HG03354 (cell line): ENCODE measurements around the gene PDE6C.
A peak's percentile ranks its signal among the peaks of the same experiment; 100 is the strongest.
"Not testable (repeated sequence)": the region's sequence is repeated elsewhere in the genome, so short reads cannot be mapped to it uniquely, and the experiment has no call there.

Source experiments
- ATAC-seq: cut with Tn5 transposase; IDR thresholded peaks from one replicate; pipeline ENCODE4 v1.9.1; 2021; ENCODE audit warnings: mild to moderate bottlenecking; ENCODE audit not compliant: unreplicated experiment, poor library complexity, severe bottlenecking

The PDE6C gene

GRCh38 chr10:93695740-93696139 is 83.4 kb downstream of the PDE6C start:
- no peak for ATAC-seq

DNA sequence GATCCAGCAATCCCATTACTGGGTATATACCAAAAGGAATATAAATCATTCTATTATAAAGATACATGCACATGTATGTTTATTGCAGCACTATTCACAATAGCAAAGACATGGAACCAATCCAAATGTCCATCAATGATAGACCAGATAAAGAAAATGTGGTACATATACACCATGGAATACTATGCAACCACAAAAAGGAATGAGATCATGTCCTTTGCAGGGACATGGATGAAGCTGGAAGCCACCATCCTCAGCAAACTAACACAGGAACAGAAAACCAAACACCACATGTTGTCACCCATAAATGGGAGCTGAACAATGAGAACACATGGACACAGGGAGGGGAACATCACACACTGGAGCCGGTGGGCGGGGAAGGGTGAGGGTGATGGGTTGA is 84.2 kb downstream of the PDE6C start:
- ATAC-seq = not testable (repeated sequence)

DNA sequence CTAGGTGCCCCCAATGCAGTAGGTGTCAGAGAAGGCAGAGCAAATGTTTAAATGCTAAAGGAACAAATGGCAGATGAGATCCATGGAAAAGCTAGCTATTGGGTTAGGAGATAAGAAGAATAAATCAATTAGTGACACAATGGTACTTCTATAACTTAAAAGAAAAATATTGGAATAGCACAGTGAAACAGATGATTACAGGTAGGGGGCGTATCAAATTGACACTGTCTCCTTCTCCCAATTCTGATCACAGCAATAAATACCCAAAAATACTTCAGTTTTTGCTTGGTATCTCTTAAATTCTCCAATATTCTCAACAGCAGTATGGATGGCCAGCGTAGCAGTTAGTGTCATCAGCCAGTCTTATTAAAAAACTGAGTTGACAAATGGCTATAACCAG is 84.9 kb downstream of the PDE6C start:
- no peak for ATAC-seq

DNA sequence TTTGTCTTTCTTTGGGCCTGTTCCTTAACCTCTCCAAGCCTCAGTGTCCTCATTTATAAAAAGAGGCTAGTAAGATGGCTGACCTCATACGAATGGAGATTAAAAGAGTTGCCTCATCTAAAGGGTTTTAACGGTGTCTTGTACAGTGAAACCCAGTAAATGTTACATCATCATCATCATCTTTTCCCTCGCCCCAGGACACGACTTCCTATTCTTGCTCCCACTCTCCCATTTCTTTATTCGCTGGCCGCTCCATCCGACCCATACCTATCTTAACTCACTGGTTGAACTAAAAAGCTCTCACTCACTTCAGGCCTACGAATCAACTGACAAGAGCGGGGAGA is 89.5 kb downstream of the PDE6C start:
- peak; percentile 32 for ATAC-seq

GRCh38 chr10:93702210-93703001 is 90.1 kb downstream of the PDE6C start, which contains the start of gene FRA10AC1:
TSS of gene FRA10AC1 (minus strand) at chr10:93702592. CDS start at chr10:93700106, 2,486 bp downstream.
- ATAC-seq = peak; percentile 84

- peak; percentile 18 for ATAC-seq
Measured at GRCh38 chr10:93703066-93703465, 90.7 kb downstream of the PDE6C start.

- ATAC-seq = no peak
Measured at GRCh38 chr10:93703841-93704240, 91.5 kb downstream of the PDE6C start.

DNA sequence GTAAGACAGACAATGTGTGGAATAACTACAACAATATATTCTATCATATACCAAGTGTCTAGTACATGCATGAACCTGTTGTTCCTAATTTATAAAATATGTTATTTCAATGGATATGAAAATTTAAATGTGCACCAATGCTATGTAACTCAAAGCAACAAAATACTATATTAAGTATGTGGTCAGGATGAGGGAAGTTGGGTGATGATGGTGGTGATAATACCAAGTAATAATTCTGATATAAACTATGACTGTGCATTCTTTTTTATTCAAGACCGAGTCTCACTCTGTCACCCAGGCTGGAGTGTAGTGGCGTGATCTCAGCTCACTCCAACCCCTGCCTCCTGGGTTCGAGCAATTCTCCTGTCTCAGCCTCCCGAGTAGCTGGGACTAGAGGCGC is 92.1 kb downstream of the PDE6C start:
- no peak for ATAC-seq

- no peak for ATAC-seq
Measured at GRCh38 chr10:93707623-93708022, 95.3 kb downstream of the PDE6C start.

DNA sequence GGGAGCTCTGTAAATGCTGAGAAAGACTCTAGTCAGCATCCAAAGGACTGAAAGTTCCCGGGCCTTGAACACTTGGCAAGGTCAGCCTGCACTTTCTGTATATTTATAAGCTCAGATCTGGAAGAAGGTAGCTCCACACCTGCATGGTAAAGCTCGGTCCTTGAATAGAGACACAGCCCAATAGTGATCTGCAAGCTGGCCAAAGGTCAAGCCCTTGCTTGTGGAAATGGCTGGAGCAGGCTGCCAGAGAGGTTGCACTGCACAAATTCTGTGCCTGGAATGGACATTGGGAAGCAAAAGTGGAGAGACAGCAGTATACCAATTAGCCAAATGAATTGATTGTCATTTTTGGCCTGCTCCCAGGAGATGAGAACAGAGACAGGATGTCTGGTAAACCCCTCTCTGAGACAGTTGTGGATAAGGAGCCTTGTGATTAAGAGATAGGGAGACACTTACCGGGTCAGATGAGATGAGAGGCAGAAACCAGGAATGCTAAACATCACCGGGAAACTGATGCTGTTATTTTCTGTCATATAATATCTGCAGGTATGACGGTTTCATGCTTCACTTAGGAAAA is 98.1 kb downstream of the PDE6C start:
- ATAC-seq = no peak

GRCh38 chr10:93711891-93712290 is 99.6 kb downstream of the PDE6C start:
- ATAC-seq = no peak

DNA sequence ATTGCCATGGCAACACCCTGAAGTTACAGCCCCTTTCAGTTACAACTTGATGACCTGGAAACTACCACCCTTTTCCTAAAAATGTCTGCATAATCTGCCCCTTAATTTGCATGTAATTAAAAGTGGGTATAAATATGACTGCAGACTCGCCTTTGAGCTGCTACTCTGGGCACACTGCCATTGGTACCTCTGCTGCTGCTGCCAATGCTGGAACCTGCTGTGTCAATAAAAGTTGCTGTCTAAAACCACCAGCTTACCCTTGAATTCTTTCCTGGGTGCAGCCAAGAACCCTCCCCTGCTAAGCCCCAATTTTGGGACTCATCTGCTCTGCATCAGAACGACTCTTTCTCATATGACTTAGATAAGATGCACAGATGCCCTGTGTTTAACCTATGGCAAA is 100.3 kb downstream of the PDE6C start:
- no peak for ATAC-seq

DNA sequence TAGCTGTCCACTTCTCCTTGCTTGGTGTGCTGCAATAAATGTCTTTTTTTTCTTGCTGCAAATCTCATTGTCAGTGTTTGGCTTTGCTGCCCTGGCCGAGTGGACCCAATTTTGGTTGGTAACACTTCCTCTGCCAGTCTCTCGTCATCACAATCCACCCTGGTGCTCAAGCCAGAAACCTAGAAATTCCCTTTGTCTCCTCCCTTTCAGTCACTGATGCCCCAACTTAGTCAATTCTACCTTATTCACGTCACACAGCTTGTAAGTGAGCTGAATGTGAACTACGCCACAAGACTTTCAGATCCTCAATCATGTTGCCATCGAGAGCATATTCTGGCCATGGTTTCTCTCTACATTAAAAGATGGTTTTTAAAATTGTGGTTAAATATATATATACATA is 103.0 kb downstream of the PDE6C start:
- peak; percentile 91 for ATAC-seq
